Esophagus (tissue), 2 donors: ENCODE data around the gene NEGR1. TPM values are rescaled to one million over a fixed set of nuclear protein-coding genes. Genes with fewer than 3 reads are reported as not detected.

ENCODE experiments used
- H3K27ac ChIP-seq, 2 donors: one replicate each; pipeline ENCODE4 v1.5.1; 2013; ENCODE audit warnings: low read depth in 2 of 2, mild to moderate bottlenecking in 2 of 2, inconsistent platforms in 1 of 2, low read length in 1 of 2, moderate library complexity in 1 of 2
- H3K27me3 ChIP-seq, 2 donors: one replicate each; pipeline ENCODE4 v1.6.1; 2013; ENCODE audit warnings: low read length in 2 of 2, control low read depth in 1 of 2, mild to moderate bottlenecking in 1 of 2; ENCODE audit not compliant: insufficient read depth in 2 of 2, control insufficient read depth in 1 of 2
- H3K36me3 ChIP-seq, 2 donors: one replicate each; pipeline ENCODE4 v1.6.1; 2013; ENCODE audit warnings: low read length in 1 of 2; ENCODE audit not compliant: control insufficient read depth in 2 of 2, insufficient read depth in 2 of 2
- H3K4me1 ChIP-seq, 2 donors: one replicate each; pipeline ENCODE4 v1.6.1; 2013; ENCODE audit warnings: low read length in 1 of 2; ENCODE audit not compliant: control insufficient read depth in 2 of 2, insufficient read depth in 2 of 2
- H3K4me3 ChIP-seq, 2 donors: one replicate each; pipeline ENCODE4 v1.5.1; 2013; ENCODE audit warnings: low read length in 2 of 2, mild to moderate bottlenecking in 2 of 2, low read depth in 1 of 2, moderate library complexity in 1 of 2
- H3K9me3 ChIP-seq, 2 donors: one replicate each; pipeline ENCODE4 v1.6.1; 2013; ENCODE audit warnings: mild to moderate bottlenecking in 2 of 2, low read depth in 1 of 2, low read length in 1 of 2, moderate library complexity in 1 of 2; ENCODE audit not compliant: control insufficient read depth in 2 of 2, insufficient read depth in 1 of 2
- WGBS, 2 donors: extraction: QIAGEN DNeasy Blood & Tissue Kit; methylation state at CpG; one replicate each; pipeline ENCODE4 v1.1.7; 2013; 5-methylcytosine and 5-hydroxymethylcytosine counted together
- polyA plus RNA-seq, 2 donors: library from polyadenylated mRNA; stranded (reverse); fragments of 200-250 nt; gene quantifications; one replicate each; pipeline ENCODE4 v1.2.3, GENCODE V29; 2013
- donor health status: healthy with polysubstance abuse.
- donor health status: Bipolar disorder and iron deficiency.

Gene NEGR1
- polyA plus RNA-seq: 1 to 10 TPM in 1 of 2 donors, under 1 TPM in 1; 0.59 to 1.4 TPM

- Histone ChIP-seq H3K36me3 (no peaks in the 10 kb centered on the region), H3K27ac (peak within 1 kb of the TSS; percentile 80 to 91), H3K27me3 (no peaks in the 10 kb centered on the region), H3K4me3 (peak within 1 kb of the TSS; percentile 47 to 76), H3K4me1 (no peaks in the 10 kb centered on the region), H3K9me3 (no peaks in the 10 kb centered on the region)
- 0 to 1% methylated on average over 44 to 54 of the region's 54 CpGs for WGBS, 2 donors
These were observed at the start of gene NEGR1 for GRCh38 chr1:72282271-72283021. NEGR1 (minus strand) TSS chr1:72282539.

- Histone ChIP-seq H3K27ac (no peak overlapping the region), H3K9me3 (peaks cover 0 to 4% of the 10 kb centered on the region in 2 donors), H3K27me3 (no peaks in the 10 kb centered on the region), H3K4me1 (no peaks in the 10 kb centered on the region), H3K36me3 (no peaks in the 10 kb centered on the region), H3K4me3 (no peak overlapping the region)
- WGBS, 2 donors: 60 to 76% methylated on average over 2 of the region's 2 CpGs
These were observed 44.2 kb upstream of the NEGR1 start for GRCh38 chr1:72326494-72326893.

GRCh38 chr1:72324451-72324850, 42.1 kb upstream of the NEGR1 start:
- Histone ChIP-seq H3K27ac (no peak overlapping the region), H3K36me3 (no peaks in the 10 kb centered on the region), H3K27me3 (no peaks in the 10 kb centered on the region), H3K4me3 (no peak overlapping the region), H3K4me1 (no peaks in the 10 kb centered on the region), H3K9me3 (peaks cover 0 to 4% of the 10 kb centered on the region in 2 donors)
- WGBS, 2 donors: 47% methylated on average over 1 of the region's 1 CpG

- 70 to 87% methylated on average over 3 of the region's 3 CpGs for WGBS, 2 donors
- H3K27ac ChIP-seq: no peak overlapping the region
- peaks cover 0 to 4% of the 10 kb centered on the region in 2 donors for H3K9me3 ChIP-seq
- H3K36me3 ChIP-seq: no peaks in the 10 kb centered on the region
- no peaks in the 10 kb centered on the region for H3K4me1 ChIP-seq
- H3K4me3 ChIP-seq: no peak overlapping the region
- no peaks in the 10 kb centered on the region for H3K27me3 ChIP-seq
These were observed 40.6 kb upstream of the NEGR1 start for GRCh38 chr1:72322910-72323309.

GRCh38 chr1:72296501-72296900, 14.2 kb upstream of the NEGR1 start:
- H3K9me3 ChIP-seq: no peaks in the 10 kb centered on the region
- WGBS, 2 donors: 81 to 88% methylated on average over 2 of the region's 2 CpGs
- no peaks in the 10 kb centered on the region for H3K36me3 ChIP-seq
- no peak overlapping the region for H3K4me3 ChIP-seq
- no peaks in the 10 kb centered on the region for H3K4me1 ChIP-seq
- no peak overlapping the region for H3K27ac ChIP-seq
- H3K27me3 ChIP-seq: no peaks in the 10 kb centered on the region

GRCh38 chr1:72288886-72289285, 6.5 kb upstream of the NEGR1 start:
- H3K9me3 ChIP-seq: no peaks in the 10 kb centered on the region
- no peak overlapping the region for H3K4me3 ChIP-seq
- no peaks in the 10 kb centered on the region for H3K4me1 ChIP-seq
- no peaks in the 10 kb centered on the region for H3K27me3 ChIP-seq
- no peak overlapping the region for H3K27ac ChIP-seq
- H3K36me3 ChIP-seq: no peaks in the 10 kb centered on the region

- Histone ChIP-seq H3K27ac (no peak overlapping the region), H3K4me1 (no peaks in the 10 kb centered on the region), H3K27me3 (no peaks in the 10 kb centered on the region), H3K9me3 (no peaks in the 10 kb centered on the region), H3K4me3 (no peak overlapping the region), H3K36me3 (no peaks in the 10 kb centered on the region)
- WGBS, 2 donors: 63% methylated on average over 4 of the region's 4 CpGs
These were observed 4.1 kb upstream of the NEGR1 start for GRCh38 chr1:72286401-72286800.

GRCh38 chr1:72285074-72285425, 2.7 kb upstream of the NEGR1 start:
- no peaks in the 10 kb centered on the region for H3K4me1 ChIP-seq
- no peaks in the 10 kb centered on the region for H3K9me3 ChIP-seq
- no peaks in the 10 kb centered on the region for H3K36me3 ChIP-seq
- H3K27me3 ChIP-seq: no peaks in the 10 kb centered on the region
- H3K27ac ChIP-seq: no peak overlapping the region
- H3K4me3 ChIP-seq: peak overlapping the region in 1 of 2 donors; percentile 3
- 2% methylated on average over 3 of the region's 3 CpGs for WGBS, 2 donors

- Histone ChIP-seq H3K4me3 (peak overlapping the region; percentile 46 to 76), H3K27ac (peak overlapping the region; percentile 73 to 78)
- WGBS, 2 donors: 1% methylated on average over 24 of the region's 24 CpGs
These were observed 2.2 kb upstream of the NEGR1 start for GRCh38 chr1:72284348-72285073.

GRCh38 chr1:72284084-72284347, 1.7 kb upstream of the NEGR1 start:
- Histone ChIP-seq H3K27ac (peak overlapping the region; percentile 73 to 91), H3K9me3 (no peaks in the 10 kb centered on the region), H3K4me1 (no peaks in the 10 kb centered on the region), H3K4me3 (peak overlapping the region; percentile 46 to 76), H3K27me3 (no peaks in the 10 kb centered on the region), H3K36me3 (no peaks in the 10 kb centered on the region)
- 1 to 2% methylated on average over 7 of the region's 7 CpGs for WGBS, 2 donors

More at GRCh38 chr1:72284348-72285073, 2.2 kb upstream of the NEGR1 start:
- no peaks in the 10 kb centered on the region for H3K36me3 ChIP-seq
- H3K4me1 ChIP-seq: no peaks in the 10 kb centered on the region
- no peaks in the 10 kb centered on the region for H3K27me3 ChIP-seq
- H3K9me3 ChIP-seq: no peaks in the 10 kb centered on the region
